BLaER1 treated with 17β-estradiol and CSF1 and Interleukin-3, amounts not matched to agents 10 nM and 100 nM (cell line): ENCODE data around the gene RTP4.

Source experiments
- H3K27ac ChIP-seq, 11 experiments: shearing (Covaris generic); formaldehyde crosslinking; 2 replicates each; pipeline ENCODE4 v1.8.1; 2022
- H3K27me3 ChIP-seq, 11 experiments: shearing (Covaris generic); formaldehyde crosslinking; 2 replicates each; pipeline ENCODE4 v1.8.1; 2022
- H3K36me3 ChIP-seq, 11 experiments: shearing (Covaris generic); formaldehyde crosslinking; 2 replicates each; pipeline ENCODE4 v1.8.1; 2022
- H3K4me1 ChIP-seq, 10 experiments: shearing (Covaris generic); formaldehyde crosslinking; 2 replicates each; pipeline ENCODE4 v1.8.1; 2022
- H3K4me2 ChIP-seq, 11 experiments: shearing (Covaris generic); formaldehyde crosslinking; 2 replicates each; pipeline ENCODE4 v1.8.1; 2022
- H3K4me3 ChIP-seq, 10 experiments: shearing (Covaris generic); formaldehyde crosslinking; 2 replicates each; pipeline ENCODE4 v1.8.1; 2022
- H3K9ac ChIP-seq, 11 experiments: shearing (Covaris generic); formaldehyde crosslinking; 2 replicates each; pipeline ENCODE4 v1.8.1; 2022
- H3K9me3 ChIP-seq, 11 experiments: shearing (Covaris generic); formaldehyde crosslinking; replicated peaks in 1 of 11; 2 replicates each; pipeline ENCODE4 v1.8.1; 2022
- H4K20me1 ChIP-seq, 11 experiments: shearing (Covaris generic); formaldehyde crosslinking; 2 replicates each; pipeline ENCODE4 v1.8.1; 2022
- Cebpa-rat ChIP-seq, 11 experiments: shearing (Covaris generic); IDR thresholded peaks; 2 replicates each; pipeline ENCODE4 v1.8.1; 2022

The RTP4 gene, protein sequence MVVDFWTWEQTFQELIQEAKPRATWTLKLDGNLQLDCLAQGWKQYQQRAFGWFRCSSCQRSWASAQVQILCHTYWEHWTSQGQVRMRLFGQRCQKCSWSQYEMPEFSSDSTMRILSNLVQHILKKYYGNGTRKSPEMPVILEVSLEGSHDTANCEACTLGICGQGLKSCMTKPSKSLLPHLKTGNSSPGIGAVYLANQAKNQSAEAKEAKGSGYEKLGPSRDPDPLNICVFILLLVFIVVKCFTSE

DNA sequence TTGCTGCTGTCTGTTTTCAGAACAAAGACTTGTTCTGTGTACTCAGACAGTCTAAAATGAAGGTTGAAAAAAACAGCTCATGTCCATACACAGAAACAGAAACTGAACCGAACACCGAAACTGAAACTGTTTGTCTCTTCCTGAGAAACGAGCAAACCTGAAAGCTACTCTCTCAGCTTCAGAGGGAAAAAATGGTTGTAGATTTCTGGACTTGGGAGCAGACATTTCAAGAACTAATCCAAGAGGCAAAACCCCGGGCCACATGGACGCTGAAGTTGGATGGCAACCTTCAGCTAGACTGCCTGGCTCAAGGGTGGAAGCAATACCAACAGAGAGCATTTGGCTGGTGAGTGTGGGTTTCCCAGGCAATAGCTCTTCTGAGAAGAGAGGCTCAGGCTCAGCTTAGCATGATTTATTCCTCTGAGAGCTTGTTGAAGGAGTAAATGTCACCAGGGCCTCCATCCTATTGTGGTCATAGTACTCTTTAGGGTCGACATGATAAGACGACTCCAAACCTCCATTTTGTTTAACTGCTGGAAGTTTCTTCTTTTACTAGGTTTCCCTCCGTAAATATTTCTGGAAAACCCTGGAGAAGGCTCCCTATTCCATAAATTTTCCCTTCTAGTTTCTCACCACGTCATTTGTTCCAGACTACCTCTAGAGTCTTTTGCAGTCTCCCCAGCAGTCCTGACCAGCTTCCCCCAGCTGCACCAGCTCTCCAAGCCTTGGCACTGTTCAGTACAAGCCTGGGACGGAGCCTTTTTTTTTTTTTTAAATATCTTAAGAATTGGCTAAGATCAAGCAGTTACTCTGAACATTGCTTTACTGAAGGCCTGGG lies at the start of gene RTP4:
TSS of gene RTP4 (plus strand) at position 135 of the 838 bp plus-strand sequence. CDS start at position 192, 57 bp downstream.
- peak within 1 kb of the TSS; percentile 78 to 86 (median 81) for H3K9ac ChIP-seq
- no peaks in the 10 kb centered on the region for H4K20me1 ChIP-seq
- no peaks in the 10 kb centered on the region for H3K27me3 ChIP-seq
- peaks cover 0 to 28% (median 6%) of the 10 kb centered on the region in 11 experiments; a peak in 6 of 22 replicates for H3K9me3 ChIP-seq
- peaks cover 14 to 25% (median 23%) of the 10 kb centered on the region in 10 experiments for H3K4me1 ChIP-seq
- H3K36me3 ChIP-seq, result peaks cover 7 to 21% (median 14%) of the 10 kb centered on the region in 11 experiments; a peak in 20 of 22 replicates
- H3K4me3 ChIP-seq, result peak within 1 kb of the TSS; percentile 53 to 67 (median 60)
- peak within 1 kb of the TSS; percentile 75 to 94 (median 90) for H3K27ac ChIP-seq
- no peak for TF ChIP-seq Cebpa-rat (IDR thresholded peaks at IDR 0.05)
- peak within 1 kb of the TSS; percentile 83 to 96 (median 89) for H3K4me2 ChIP-seq

- no peak for TF ChIP-seq Cebpa-rat (IDR thresholded peaks at IDR 0.05)
- peak overlapping the region in 8 of 10 experiments; percentile 16 to 51 (median 30); a peak in 14 of 20 replicates for H3K4me3 ChIP-seq
- peak overlapping the region; percentile 63 to 94 (median 81) for H3K4me2 ChIP-seq
- H3K27ac ChIP-seq, result no peak overlapping the region
- H3K36me3 ChIP-seq, result no peaks in the 10 kb centered on the region
- H3K9ac ChIP-seq, result peak overlapping the region in 10 of 11 experiments; percentile 9 to 44 (median 26); a peak in 9 of 22 replicates
- H4K20me1 ChIP-seq, result no peaks in the 10 kb centered on the region; a peak in 1 of 22 replicates
- H3K9me3 ChIP-seq, result no peaks in the 10 kb centered on the region
- H3K27me3 ChIP-seq, result no peaks in the 10 kb centered on the region
- peaks cover 6 to 17% (median 14%) of the 10 kb centered on the region in 10 experiments; a peak in 19 of 20 replicates for H3K4me1 ChIP-seq
These were observed 49.2 kb upstream of the RTP4 start for GRCh38 chr3:187318819-187319616.

GRCh38 chr3:187319699-187320302 lies 48.4 kb upstream of the RTP4 start:
- Histone ChIP-seq H3K9ac (0 out of 22 replicates have a peak overlapping the region, but pooled peaks of 1 of the 11 experiments have one; percentile 31), H3K4me3 (no peak overlapping the region; a peak in 1 of 20 replicates), H3K4me2 (peak overlapping the region in 10 of 11 experiments; percentile 72 to 94 (median 82); a peak in 17 of 22 replicates), H3K27me3 (no peaks in the 10 kb centered on the region), H3K27ac (no peak overlapping the region), H4K20me1 (no peaks in the 10 kb centered on the region; a peak in 1 of 22 replicates), H3K4me1 (peaks cover 6 to 18% (median 14%) of the 10 kb centered on the region in 10 experiments; a peak in 19 of 20 replicates), H3K36me3 (no peaks in the 10 kb centered on the region), H3K9me3 (no peaks in the 10 kb centered on the region)
- no peak for TF ChIP-seq Cebpa-rat (IDR thresholded peaks at IDR 0.05)

DNA sequence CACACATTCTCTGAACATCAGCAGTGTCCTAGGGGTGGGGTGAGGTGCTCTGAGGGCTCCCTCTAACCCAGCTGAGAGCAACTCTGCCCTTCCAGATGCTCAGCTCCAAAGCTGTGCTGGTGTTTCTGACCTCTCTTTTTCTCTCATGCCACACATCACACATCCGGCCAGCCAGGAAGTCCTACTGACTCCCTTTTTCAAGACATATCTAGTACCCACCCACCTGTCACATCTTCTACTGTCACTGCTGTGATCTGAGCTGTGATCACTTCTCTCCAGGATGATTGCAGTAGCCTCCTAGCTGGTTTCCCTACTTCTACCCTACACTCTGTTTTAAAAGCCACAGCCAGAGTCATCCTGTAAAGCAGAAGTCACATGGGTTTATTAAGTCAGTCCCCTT lies 46.4 kb upstream of the RTP4 start:
- H3K4me2 ChIP-seq, result peak overlapping the region in 2 of 11 experiments; percentile 5 to 20; a peak in 2 of 22 replicates
- H3K27me3 ChIP-seq, result no peaks in the 10 kb centered on the region
- no peaks in the 10 kb centered on the region; a peak in 1 of 22 replicates for H4K20me1 ChIP-seq
- H3K4me1 ChIP-seq, result peaks cover 6 to 21% (median 14%) of the 10 kb centered on the region in 10 experiments; a peak in 19 of 20 replicates
- H3K9ac ChIP-seq, result no peak overlapping the region
- H3K4me3 ChIP-seq, result no peak overlapping the region
- H3K9me3 ChIP-seq, result no peaks in the 10 kb centered on the region
- no peak for TF ChIP-seq Cebpa-rat (IDR thresholded peaks at IDR 0.05)
- no peaks in the 10 kb centered on the region for H3K36me3 ChIP-seq
- H3K27ac ChIP-seq, result no peak overlapping the region

DNA sequence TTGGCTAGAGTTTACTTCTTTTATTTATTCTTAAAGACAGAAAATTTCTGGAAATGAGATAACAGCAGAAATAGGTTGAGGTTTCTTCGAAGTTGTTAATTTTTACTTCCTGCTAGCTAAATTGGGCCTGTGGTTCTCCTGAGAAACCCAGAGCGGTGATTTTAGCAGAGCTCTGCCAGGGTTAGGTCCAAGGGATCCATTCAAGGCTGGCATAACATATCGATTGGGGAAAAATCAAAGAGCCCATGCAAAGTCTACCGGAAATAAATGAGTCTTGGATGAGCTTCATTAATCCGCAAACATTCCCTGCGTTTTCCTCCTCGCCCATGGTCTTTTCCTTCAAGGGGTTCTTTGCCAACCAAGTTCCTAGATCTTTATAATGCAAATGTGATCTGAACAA lies 45.9 kb upstream of the RTP4 start:
- no peaks in the 10 kb centered on the region for H3K36me3 ChIP-seq
- H3K4me2 ChIP-seq, result peak overlapping the region in 2 of 11 experiments; percentile 5 to 13; a peak in 1 of 22 replicates
- H3K4me1 ChIP-seq, result peaks cover 6 to 24% (median 14%) of the 10 kb centered on the region in 10 experiments; a peak in 19 of 20 replicates
- no peaks in the 10 kb centered on the region for H3K27me3 ChIP-seq
- H3K4me3 ChIP-seq, result no peak overlapping the region
- no peak overlapping the region for H3K9ac ChIP-seq
- no peak for TF ChIP-seq Cebpa-rat (IDR thresholded peaks at IDR 0.05)
- H3K9me3 ChIP-seq, result no peaks in the 10 kb centered on the region
- no peaks in the 10 kb centered on the region; a peak in 1 of 22 replicates for H4K20me1 ChIP-seq
- H3K27ac ChIP-seq, result no peak overlapping the region

DNA sequence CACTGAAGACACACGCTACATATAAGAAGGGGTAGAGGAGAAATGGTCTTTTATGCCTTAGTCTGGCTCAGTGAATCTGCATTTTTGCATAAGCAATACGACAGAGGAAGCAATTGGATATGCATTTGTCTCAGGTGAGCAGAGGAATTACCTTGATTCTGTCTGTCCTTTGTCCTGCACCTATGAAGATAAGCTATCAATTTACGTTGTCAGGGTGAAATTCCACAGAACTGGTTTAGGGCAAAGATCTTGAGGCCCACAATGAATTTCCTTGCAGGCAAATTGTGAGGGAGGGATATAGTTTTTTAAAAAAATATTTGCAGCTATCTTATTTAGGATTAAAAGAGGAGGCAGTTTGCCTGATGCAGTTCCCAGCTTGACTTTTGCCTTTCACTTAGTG lies 45.1 kb upstream of the RTP4 start:
- H3K36me3 ChIP-seq, result no peaks in the 10 kb centered on the region
- H3K4me1 ChIP-seq, result peaks cover 6 to 32% (median 16%) of the 10 kb centered on the region in 10 experiments; a peak in 19 of 20 replicates
- no peaks in the 10 kb centered on the region for H3K9me3 ChIP-seq
- H3K27ac ChIP-seq, result no peak overlapping the region
- TF ChIP-seq Cebpa-rat (IDR thresholded peaks at IDR 0.05), result no peak
- H3K9ac ChIP-seq, result no peak overlapping the region
- no peaks in the 10 kb centered on the region; a peak in 1 of 22 replicates for H4K20me1 ChIP-seq
- H3K4me3 ChIP-seq, result no peak overlapping the region
- H3K4me2 ChIP-seq, result no peak overlapping the region
- no peaks in the 10 kb centered on the region for H3K27me3 ChIP-seq

GRCh38 chr3:187325632-187326031 lies 42.6 kb upstream of the RTP4 start:
- no peak overlapping the region for H3K4me2 ChIP-seq
- no peak overlapping the region for H3K4me3 ChIP-seq
- no peak overlapping the region for H3K9ac ChIP-seq
- H3K4me1 ChIP-seq, result peaks cover 0 to 26% (median 9%) of the 10 kb centered on the region in 10 experiments; a peak in 13 of 20 replicates
- H4K20me1 ChIP-seq, result no peaks in the 10 kb centered on the region; a peak in 1 of 22 replicates
- TF ChIP-seq Cebpa-rat (IDR thresholded peaks at IDR 0.05), result no peak
- no peaks in the 10 kb centered on the region for H3K27me3 ChIP-seq
- H3K9me3 ChIP-seq, result no peaks in the 10 kb centered on the region
- H3K36me3 ChIP-seq, result no peaks in the 10 kb centered on the region
- H3K27ac ChIP-seq, result no peak overlapping the region

DNA sequence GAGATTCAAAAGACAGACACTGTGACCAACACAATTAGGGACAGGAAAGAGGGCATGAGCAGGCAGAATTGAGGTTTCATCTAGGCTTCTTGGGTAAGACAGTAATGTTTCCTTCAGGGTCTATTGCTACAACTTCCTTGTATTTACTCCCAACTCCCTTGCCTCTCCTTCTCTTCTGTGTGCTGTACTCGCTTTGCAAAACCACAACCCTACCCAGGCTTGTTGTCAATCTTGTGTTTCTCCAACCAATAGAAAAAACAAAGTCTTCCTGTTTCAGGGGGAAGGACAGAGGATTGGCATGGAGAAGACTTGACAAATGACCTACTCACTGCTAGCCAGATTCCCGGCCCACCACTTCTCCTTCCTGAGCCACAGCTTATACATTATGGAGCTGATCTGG lies 40.3 kb upstream of the RTP4 start:
- Histone ChIP-seq H3K36me3 (no peaks in the 10 kb centered on the region), H3K27ac (peak overlapping the region in 3 of 11 experiments; percentile 4 to 49 (median 20); a peak in 5 of 22 replicates), H4K20me1 (no peaks in the 10 kb centered on the region), H3K4me2 (peak overlapping the region in 7 of 11 experiments; percentile 3 to 64 (median 52); a peak in 12 of 22 replicates), H3K9ac (no peak overlapping the region), H3K4me1 (peaks cover 0 to 16% (median 6%) of the 10 kb centered on the region in 10 experiments; a peak in 11 of 20 replicates), H3K4me3 (no peak overlapping the region), H3K27me3 (no peaks in the 10 kb centered on the region), H3K9me3 (no peaks in the 10 kb centered on the region)
- TF ChIP-seq Cebpa-rat (IDR thresholded peaks at IDR 0.05), result no peak
